GM13976 (cell line): ENCODE data around the gene UBE4A.

Experiments used
- DNase-seq: peaks from one replicate; pipeline ENCODE4 v3.0.0; 2012; ENCODE audit warnings: low spot score
- in situ Hi-C: fragments of 300-500 bp; cut with MboI; formaldehyde crosslinking; loops from one replicate; pipeline ENCODE4 v1.12.0; 2022; ENCODE audit warnings: low sequenced_read_pairs, mixed read lengths, inconsistent platforms; ENCODE audit not compliant: unreplicated experiment
- TF ChIP-seq, protein P1 (sequence below): IDR thresholded peaks from 2 replicates; pipeline ENCODE4 v1.5.1; 2012; ENCODE audit warnings: borderline replicate concordance, mild to moderate bottlenecking; ENCODE audit not compliant: insufficient read depth; ENCODE audit errors: extremely low read depth, missing control alignments, control extremely low read depth

The UBE4A gene, protein sequence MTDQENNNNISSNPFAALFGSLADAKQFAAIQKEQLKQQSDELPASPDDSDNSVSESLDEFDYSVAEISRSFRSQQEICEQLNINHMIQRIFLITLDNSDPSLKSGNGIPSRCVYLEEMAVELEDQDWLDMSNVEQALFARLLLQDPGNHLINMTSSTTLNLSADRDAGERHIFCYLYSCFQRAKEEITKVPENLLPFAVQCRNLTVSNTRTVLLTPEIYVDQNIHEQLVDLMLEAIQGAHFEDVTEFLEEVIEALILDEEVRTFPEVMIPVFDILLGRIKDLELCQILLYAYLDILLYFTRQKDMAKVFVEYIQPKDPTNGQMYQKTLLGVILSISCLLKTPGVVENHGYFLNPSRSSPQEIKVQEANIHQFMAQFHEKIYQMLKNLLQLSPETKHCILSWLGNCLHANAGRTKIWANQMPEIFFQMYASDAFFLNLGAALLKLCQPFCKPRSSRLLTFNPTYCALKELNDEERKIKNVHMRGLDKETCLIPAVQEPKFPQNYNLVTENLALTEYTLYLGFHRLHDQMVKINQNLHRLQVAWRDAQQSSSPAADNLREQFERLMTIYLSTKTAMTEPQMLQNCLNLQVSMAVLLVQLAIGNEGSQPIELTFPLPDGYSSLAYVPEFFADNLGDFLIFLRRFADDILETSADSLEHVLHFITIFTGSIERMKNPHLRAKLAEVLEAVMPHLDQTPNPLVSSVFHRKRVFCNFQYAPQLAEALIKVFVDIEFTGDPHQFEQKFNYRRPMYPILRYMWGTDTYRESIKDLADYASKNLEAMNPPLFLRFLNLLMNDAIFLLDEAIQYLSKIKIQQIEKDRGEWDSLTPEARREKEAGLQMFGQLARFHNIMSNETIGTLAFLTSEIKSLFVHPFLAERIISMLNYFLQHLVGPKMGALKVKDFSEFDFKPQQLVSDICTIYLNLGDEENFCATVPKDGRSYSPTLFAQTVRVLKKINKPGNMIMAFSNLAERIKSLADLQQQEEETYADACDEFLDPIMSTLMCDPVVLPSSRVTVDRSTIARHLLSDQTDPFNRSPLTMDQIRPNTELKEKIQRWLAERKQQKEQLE

DNA sequence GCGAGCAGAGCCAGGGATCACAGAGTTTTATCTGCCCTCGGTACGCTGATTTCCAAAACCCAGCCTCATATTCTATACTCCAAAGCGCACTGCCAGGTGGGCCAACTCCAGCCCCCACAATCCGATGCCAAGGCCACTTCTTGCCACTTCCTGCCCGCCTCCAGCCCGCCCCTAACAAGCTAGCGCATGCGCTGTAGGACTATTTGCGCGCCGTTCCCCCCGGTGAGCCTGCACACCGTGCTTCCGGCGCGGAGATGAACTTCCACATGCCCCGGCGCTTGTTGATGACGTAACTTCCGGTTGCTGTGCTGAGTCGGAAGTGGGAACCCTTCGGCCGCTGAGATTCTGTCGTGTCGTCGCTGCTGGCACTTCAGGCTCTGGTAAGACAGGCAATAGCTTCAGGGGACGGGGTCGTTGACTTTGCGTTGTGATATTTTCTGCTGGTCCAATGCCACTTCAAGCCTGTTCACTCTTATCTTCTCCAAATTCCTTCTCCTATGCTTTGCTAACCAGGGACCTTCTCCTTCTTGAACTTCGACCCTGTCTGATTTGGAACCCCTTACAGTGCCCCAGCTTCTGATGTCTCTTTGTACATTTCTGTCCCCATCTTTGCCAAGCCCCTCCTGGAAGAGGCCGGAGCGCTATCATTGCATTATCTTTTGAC lies at the start of gene UBE4A:
Gene UBE4A (plus strand): TSS at position 306 of the 664 bp plus-strand sequence. CDS start 5,481 bp downstream, outside the sequence.
- in situ Hi-C loops, result loop anchor here (10.0 kb wide), 1 partner anchor 175 kb away; no protein-coding TSS in a partner anchor
- TF ChIP-seq, protein P1, sequence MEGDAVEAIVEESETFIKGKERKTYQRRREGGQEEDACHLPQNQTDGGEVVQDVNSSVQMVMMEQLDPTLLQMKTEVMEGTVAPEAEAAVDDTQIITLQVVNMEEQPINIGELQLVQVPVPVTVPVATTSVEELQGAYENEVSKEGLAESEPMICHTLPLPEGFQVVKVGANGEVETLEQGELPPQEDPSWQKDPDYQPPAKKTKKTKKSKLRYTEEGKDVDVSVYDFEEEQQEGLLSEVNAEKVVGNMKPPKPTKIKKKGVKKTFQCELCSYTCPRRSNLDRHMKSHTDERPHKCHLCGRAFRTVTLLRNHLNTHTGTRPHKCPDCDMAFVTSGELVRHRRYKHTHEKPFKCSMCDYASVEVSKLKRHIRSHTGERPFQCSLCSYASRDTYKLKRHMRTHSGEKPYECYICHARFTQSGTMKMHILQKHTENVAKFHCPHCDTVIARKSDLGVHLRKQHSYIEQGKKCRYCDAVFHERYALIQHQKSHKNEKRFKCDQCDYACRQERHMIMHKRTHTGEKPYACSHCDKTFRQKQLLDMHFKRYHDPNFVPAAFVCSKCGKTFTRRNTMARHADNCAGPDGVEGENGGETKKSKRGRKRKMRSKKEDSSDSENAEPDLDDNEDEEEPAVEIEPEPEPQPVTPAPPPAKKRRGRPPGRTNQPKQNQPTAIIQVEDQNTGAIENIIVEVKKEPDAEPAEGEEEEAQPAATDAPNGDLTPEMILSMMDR, result no peak
- peak; percentile 88 for DNase-seq

DNA sequence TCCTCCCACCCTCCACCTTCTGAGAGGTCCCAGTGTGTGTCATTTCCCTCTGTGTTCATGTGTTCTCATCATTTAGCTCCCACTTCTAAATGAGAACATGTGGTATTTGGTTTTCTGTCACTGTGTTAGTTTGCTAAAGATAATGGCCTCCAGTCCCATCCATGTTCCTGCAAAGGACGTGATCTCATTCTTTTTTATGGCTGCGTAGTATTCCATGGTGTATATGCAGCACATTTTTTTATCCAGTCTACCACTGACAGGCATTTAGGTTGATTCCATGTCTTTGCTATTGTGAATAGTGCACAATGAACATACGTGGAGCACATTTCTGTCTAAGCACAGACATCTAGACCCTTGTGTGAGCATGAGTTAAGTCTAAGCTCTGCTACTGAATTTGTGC lies 49.1 kb upstream of the UBE4A start:
- DNase-seq, result no peak

DNA sequence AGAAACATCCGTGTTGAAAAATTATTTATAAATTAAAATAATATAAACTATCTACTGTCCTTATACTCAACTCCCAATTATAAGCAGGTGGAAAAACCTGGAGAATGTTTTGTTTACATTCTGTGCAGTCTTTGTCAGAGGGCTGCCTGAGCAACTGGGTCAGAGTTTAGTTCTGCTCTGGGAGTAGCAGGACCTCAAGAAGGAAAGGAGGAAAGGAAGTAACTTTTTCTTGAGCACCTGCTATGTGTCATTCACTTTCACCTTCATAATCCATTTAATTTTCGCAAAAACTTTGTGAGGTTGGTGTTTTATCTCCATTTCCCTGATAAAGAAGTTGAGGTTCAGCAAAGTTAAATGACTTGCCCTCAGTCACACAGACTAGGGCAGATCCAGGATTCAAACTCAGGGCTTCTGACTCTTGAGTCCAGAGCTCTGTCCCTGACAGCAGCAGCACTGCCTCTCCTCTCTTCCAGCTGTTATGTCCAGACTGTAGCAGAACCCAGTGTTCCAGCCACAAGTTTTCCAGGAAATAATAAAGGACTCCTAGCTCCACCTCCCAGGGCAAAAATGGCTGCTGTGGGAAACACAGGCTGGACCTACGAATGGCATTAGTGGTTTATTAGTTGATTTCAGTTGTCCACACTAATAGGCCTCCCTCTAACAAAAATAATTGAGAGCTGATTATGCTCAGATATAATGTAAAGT lies 48.5 kb upstream of the UBE4A start:
- DNase-seq, result no peak
- TF ChIP-seq, protein P1, result no peak
- in situ Hi-C loops, result no loop called here

More for the DNA sequence above, 49.1 kb upstream of the UBE4A start:
- TF ChIP-seq, protein P1, result no peak
- in situ Hi-C loops, result no loop called here

DNA sequence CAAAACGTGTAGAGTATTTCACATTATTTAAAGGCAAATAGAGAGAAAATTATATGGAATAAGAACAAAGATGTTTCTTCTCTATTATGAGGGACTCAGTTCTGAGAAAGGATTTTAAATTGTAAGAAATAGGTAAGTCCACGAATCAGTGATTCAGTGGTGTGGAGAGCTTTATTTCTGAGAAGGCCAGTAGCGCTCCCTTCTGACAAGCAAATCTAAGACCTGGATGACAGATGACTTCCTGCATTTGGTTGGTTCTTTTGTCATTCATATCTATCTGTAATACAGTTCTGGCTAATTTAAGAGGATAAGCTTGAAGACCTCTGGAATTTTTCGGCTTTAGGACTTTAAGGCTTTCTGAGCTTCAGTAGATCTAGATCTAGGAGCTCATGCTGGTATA lies 47.9 kb upstream of the UBE4A start:
- in situ Hi-C loops, result no loop called here
- DNase-seq, result no peak
- TF ChIP-seq, protein P1, result no peak

DNA sequence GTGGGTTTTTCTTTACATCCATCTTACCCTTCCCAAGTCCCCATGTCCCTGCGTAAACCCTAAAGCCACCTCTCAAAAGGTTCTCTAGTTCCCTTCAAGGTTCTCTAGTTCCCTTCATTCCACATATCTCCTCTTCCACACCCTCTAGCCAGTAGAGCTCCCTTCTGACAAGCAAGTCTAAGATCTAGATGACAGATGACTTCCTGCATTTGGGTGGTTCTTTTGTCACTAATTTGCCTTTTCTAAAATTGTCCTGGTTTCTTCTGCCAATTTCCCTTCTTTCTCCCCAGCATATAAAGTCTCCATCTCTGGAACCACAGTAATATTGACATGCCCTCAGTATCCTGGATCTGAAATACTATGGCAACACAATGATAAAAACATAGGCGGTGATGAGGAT lies 47.1 kb upstream of the UBE4A start:
- in situ Hi-C loops, result no loop called here
- DNase-seq, result no peak
- TF ChIP-seq, protein P1, result no peak
